ENCODE results near the gene APOL1.

DNA sequence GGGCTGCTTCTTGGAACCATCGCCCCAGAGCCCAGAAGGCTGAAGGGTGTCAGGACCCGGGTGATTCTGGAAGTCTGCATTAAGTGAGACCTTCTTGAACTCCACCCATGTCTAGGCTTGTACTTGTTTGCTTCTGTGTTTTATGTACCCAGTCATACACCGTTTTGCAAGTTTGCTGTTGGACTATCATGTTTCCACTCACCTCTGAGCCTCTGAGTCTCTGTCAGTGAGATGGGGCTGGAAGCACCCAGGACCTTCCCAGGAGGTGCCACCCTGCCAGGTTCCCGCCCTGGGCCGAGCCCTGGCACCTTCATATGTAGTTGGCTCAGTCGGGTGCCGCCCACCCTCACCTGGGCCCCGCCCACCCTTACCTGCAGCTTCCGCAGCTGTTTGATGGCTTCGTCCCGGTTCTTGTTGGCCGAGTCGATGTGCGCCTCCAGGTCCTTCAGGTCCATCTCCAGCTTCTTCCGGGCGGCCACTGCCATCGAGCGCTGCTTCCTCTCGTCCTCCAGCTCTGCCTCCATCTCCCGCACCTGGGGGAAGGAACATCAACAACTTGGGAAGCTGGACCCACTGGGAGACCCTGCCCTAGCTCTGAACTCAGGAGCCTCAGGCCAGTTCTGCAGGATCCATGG, 35.1 kb downstream of the APOL1 start:
- no peak for TF ChIP-seq CTCF (conservative IDR thresholded peaks at IDR 0.05 in 1 of 2, IDR thresholded peaks at IDR 0.05 in 1 of 2; ENCODE audit: low read depth in 1 of 2, low read length in 2 of 2)
- no peak for TF ChIP-seq EZH2 (IDR thresholded peaks at IDR 0.05; ENCODE audit: low read length, missing control alignments)
